Measurements from ENCODE around the gene YY1.
A peak's percentile ranks its signal among the peaks of the same experiment; 100 is the strongest.

The YY1 gene

DNA sequence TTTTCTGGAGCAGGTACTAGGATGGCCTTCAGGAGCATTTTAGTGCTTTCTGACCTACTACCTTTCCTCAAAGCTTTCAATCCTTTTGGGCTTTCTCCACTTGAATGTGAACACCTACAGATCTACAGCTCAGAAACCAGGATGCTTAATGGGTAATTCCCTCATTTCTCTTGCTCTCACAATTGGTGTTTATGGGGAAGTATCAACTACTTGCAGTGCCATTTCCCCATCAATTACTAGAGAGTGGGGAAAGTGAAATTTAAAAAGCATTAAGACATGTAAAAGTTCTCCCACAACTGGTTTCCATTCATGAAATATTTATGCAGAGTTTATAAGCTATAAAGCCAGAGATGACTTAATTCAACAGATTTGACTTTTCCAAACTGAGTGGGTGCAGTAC lies 2.1 kb upstream of the YY1 start:
- Histone ChIP-seq H3K27ac (ENCODE audit: low read depth, low read length, poor library complexity, severe bottlenecking) (no peak overlapping the region), H3K9me3 (ENCODE audit: low read length) (no peaks in the 10 kb centered on the region), H4K20me1 (ENCODE audit: insufficient read depth, low read length) (no peaks in the 10 kb centered on the region), H3K36me3 (ENCODE audit: insufficient read depth, low read length) (peaks cover 39% of the 10 kb centered on the region), H3K79me2 (ENCODE audit: insufficient read depth, low read length) (peaks cover 65% of the 10 kb centered on the region), H3K4me3 (ENCODE audit: low read depth, low read length, poor library complexity, severe bottlenecking) (peak overlapping the region; percentile 78), H3K27me3 (ENCODE audit: insufficient read depth, low read length) (no peaks in the 10 kb centered on the region), H2AFZ (ENCODE audit: low read length) (no peak overlapping the region), H3K9ac (ENCODE audit: low read length) (peak overlapping the region; percentile 91), H3K4me1 (ENCODE audit: insufficient read depth, low read length, severe bottlenecking) (peaks cover 26% of the 10 kb centered on the region), H3F3A (ENCODE audit: insufficient read depth, low read length) (no peaks in the 10 kb centered on the region), H3K4me2 (ENCODE audit: low read length) (peak overlapping the region; percentile 73), H3K9me2 (ENCODE audit: low read depth, low read length) (no peaks in the 10 kb centered on the region)
- TF ChIP-seq, protein P1, sequence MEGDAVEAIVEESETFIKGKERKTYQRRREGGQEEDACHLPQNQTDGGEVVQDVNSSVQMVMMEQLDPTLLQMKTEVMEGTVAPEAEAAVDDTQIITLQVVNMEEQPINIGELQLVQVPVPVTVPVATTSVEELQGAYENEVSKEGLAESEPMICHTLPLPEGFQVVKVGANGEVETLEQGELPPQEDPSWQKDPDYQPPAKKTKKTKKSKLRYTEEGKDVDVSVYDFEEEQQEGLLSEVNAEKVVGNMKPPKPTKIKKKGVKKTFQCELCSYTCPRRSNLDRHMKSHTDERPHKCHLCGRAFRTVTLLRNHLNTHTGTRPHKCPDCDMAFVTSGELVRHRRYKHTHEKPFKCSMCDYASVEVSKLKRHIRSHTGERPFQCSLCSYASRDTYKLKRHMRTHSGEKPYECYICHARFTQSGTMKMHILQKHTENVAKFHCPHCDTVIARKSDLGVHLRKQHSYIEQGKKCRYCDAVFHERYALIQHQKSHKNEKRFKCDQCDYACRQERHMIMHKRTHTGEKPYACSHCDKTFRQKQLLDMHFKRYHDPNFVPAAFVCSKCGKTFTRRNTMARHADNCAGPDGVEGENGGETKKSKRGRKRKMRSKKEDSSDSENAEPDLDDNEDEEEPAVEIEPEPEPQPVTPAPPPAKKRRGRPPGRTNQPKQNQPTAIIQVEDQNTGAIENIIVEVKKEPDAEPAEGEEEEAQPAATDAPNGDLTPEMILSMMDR (IDR thresholded peaks at IDR 0.05; ENCODE audit: low read length): no peak
- no peak for TF ChIP-seq EZH2 (IDR thresholded peaks at IDR 0.05; ENCODE audit: borderline replicate concordance, low read length)

DNA sequence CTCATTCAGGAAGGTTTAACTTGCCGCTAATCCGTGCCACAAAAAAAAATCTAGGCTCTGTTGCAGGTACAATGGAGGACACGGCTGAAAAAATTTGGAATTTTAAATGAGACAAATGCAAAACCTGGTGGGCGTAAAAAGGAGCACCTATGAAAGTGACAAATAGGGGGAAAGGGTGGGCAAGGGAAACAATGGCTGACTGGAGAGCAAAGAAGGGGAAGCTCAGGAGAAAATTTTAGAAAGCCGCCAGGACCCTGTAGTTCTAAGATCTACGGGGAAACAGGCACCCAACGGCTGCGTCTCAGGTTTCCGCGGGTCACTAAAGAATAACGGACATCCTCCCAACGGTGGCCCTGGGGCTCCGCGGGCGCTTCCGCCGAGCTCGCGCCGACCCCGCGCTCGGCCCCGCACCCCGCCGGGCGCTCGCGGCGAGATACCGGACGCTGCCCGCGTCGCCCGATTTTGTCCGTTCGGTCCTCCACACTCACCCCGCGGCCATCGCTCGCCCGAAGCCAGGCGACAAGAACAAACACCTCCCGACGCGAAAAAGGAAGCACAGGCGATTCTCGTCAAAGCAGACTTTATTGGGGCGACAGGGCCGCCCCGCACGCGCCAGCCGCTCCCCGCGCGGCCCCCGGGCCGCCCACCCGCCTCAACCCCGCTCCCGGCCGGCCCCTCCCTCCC lies 1.1 kb upstream of the YY1 start:
- no peak for TF ChIP-seq EZH2 (IDR thresholded peaks at IDR 0.05; ENCODE audit: borderline replicate concordance, low read length)
- TF ChIP-seq, protein P1 (IDR thresholded peaks at IDR 0.05; ENCODE audit: low read length): no peak
- H4K20me1 ChIP-seq (ENCODE audit: insufficient read depth, low read length): peaks cover 2% of the 10 kb centered on the region; the same call in 1 of the 2 replicates

DNA sequence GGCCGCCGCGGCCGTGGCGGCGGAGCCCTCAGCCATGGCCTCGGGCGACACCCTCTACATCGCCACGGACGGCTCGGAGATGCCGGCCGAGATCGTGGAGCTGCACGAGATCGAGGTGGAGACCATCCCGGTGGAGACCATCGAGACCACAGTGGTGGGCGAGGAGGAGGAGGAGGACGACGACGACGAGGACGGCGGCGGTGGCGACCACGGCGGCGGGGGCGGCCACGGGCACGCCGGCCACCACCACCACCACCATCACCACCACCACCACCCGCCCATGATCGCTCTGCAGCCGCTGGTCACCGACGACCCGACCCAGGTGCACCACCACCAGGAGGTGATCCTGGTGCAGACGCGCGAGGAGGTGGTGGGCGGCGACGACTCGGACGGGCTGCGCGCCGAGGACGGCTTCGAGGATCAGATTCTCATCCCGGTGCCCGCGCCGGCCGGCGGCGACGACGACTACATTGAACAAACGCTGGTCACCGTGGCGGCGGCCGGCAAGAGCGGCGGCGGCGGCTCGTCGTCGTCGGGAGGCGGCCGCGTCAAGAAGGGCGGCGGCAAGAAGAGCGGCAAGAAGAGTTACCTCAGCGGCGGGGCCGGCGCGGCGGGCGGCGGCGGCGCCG lies 381 bp downstream of the YY1 start:
- Histone ChIP-seq H3K9ac (ENCODE audit: low read length) (peak overlapping the region; percentile 97), H3K27ac (ENCODE audit: low read depth, low read length, poor library complexity, severe bottlenecking) (peak overlapping the region; percentile 85), H3F3A (ENCODE audit: insufficient read depth, low read length) (no peaks in the 10 kb centered on the region), H3K4me2 (ENCODE audit: low read length) (peak overlapping the region; percentile 62), H3K4me3 (ENCODE audit: low read depth, low read length, poor library complexity, severe bottlenecking) (peak overlapping the region; percentile 100), H3K27me3 (ENCODE audit: insufficient read depth, low read length) (no peaks in the 10 kb centered on the region), H3K36me3 (ENCODE audit: insufficient read depth, low read length) (peaks cover 51% of the 10 kb centered on the region), H3K9me2 (ENCODE audit: low read depth, low read length) (no peaks in the 10 kb centered on the region), H3K79me2 (ENCODE audit: insufficient read depth, low read length) (peaks cover 81% of the 10 kb centered on the region), H3K9me3 (ENCODE audit: low read length) (no peaks in the 10 kb centered on the region), H4K20me1 (ENCODE audit: insufficient read depth, low read length) (peaks cover 5% of the 10 kb centered on the region; the same call in 1 of the 2 replicates), H3K4me1 (ENCODE audit: insufficient read depth, low read length, severe bottlenecking) (peaks cover 50% of the 10 kb centered on the region), H2AFZ (ENCODE audit: low read length) (no peak overlapping the region)
- TF ChIP-seq, protein P1 (IDR thresholded peaks at IDR 0.05; ENCODE audit: low read length): no peak
- no peak for TF ChIP-seq EZH2 (IDR thresholded peaks at IDR 0.05; ENCODE audit: borderline replicate concordance, low read length)

More for the DNA sequence above, 1.1 kb upstream of the YY1 start:
- Histone ChIP-seq H2AFZ (ENCODE audit: low read length) (no peak overlapping the region), H3K27me3 (ENCODE audit: insufficient read depth, low read length) (no peaks in the 10 kb centered on the region), H3K4me1 (ENCODE audit: insufficient read depth, low read length, severe bottlenecking) (peaks cover 36% of the 10 kb centered on the region), H3K27ac (ENCODE audit: low read depth, low read length, poor library complexity, severe bottlenecking) (peak overlapping the region; percentile 74), H3K4me3 (ENCODE audit: low read depth, low read length, poor library complexity, severe bottlenecking) (peak overlapping the region; percentile 78), H3K36me3 (ENCODE audit: insufficient read depth, low read length) (peaks cover 47% of the 10 kb centered on the region), H3F3A (ENCODE audit: insufficient read depth, low read length) (no peaks in the 10 kb centered on the region), H3K9me3 (ENCODE audit: low read length) (no peaks in the 10 kb centered on the region), H3K4me2 (ENCODE audit: low read length) (peak overlapping the region; percentile 73), H3K9me2 (ENCODE audit: low read depth, low read length) (no peaks in the 10 kb centered on the region), H3K79me2 (ENCODE audit: insufficient read depth, low read length) (peaks cover 75% of the 10 kb centered on the region), H3K9ac (ENCODE audit: low read length) (peak overlapping the region; percentile 91)
